ENCODE results near the gene OR52H1. TPM values are rescaled to one million over a fixed set of nuclear protein-coding genes. Genes with fewer than 3 reads are reported as not detected.

Gene OR52H1
- total RNA-seq, 3 donors from 2014 or later = 0.28 to 0.46 (median 0.39) TPM

DNA sequence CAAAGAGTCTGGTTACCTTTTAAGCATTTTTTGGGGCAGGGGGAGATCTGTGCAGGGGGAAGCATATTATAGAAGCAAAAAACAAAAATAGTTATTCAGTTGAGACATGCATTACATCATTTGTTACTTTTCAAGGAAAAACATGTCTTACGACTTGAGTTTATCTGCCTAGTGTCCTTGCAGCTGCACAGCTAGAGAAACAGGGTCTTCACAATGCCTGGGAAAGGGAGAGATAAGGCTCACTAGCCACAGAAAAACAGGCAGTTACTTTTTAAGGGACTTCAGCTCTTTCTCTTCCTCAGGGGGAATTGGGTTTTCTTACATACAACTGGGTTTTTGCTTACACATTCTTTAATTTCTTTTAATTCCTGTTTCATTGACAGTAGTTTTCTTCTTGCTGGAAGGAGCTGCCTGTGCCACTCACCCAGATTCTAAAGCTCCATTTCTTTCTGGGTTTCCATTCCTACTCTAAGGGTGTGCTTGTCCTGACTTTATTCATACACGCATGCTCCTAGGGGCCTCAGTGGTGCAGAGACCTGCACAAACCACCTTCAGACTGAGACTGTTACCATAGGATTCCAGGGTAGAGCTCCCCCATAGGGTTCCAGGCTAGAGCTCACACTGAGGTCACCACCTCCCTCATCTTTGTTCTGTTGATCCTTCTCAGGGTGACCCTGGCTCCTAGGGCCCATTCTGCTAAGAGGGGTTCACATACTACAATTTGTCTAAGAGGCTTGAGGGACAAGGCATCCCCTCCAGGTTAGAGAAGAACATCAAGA, 17.1 kb downstream of the OR52H1 start:
- no peaks in the 10 kb centered on the region for H3K9me3 ChIP-seq
- no peak for DNase-seq
- TF ChIP-seq, protein P1, sequence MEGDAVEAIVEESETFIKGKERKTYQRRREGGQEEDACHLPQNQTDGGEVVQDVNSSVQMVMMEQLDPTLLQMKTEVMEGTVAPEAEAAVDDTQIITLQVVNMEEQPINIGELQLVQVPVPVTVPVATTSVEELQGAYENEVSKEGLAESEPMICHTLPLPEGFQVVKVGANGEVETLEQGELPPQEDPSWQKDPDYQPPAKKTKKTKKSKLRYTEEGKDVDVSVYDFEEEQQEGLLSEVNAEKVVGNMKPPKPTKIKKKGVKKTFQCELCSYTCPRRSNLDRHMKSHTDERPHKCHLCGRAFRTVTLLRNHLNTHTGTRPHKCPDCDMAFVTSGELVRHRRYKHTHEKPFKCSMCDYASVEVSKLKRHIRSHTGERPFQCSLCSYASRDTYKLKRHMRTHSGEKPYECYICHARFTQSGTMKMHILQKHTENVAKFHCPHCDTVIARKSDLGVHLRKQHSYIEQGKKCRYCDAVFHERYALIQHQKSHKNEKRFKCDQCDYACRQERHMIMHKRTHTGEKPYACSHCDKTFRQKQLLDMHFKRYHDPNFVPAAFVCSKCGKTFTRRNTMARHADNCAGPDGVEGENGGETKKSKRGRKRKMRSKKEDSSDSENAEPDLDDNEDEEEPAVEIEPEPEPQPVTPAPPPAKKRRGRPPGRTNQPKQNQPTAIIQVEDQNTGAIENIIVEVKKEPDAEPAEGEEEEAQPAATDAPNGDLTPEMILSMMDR (IDR thresholded peaks at IDR 0.05) = no peak
- intact Hi-C loops (cut with DNase I, micrococcal nuclease) = no loop called here
- no peak for ATAC-seq
- no peaks in the 10 kb centered on the region for H3K36me3 ChIP-seq (ENCODE audit: low read depth)
- H3K4me1 ChIP-seq (ENCODE audit: low read depth) = no peaks in the 10 kb centered on the region
- no peak overlapping the region for H3K4me3 ChIP-seq

- no peak for DNase-seq
- no peak for ATAC-seq
- Histone ChIP-seq H3K9me3 (no peaks in the 10 kb centered on the region), H3K4me3 (no peak overlapping the region), H3K4me1 (ENCODE audit: low read depth) (no peaks in the 10 kb centered on the region), H3K36me3 (ENCODE audit: low read depth) (no peaks in the 10 kb centered on the region)
- TF ChIP-seq, protein P1 (IDR thresholded peaks at IDR 0.05) = no peak
- intact Hi-C loops (cut with DNase I, micrococcal nuclease) = no loop called here
These were observed 19.8 kb downstream of the OR52H1 start for GRCh38 chr11:5528495-5528894.

DNA sequence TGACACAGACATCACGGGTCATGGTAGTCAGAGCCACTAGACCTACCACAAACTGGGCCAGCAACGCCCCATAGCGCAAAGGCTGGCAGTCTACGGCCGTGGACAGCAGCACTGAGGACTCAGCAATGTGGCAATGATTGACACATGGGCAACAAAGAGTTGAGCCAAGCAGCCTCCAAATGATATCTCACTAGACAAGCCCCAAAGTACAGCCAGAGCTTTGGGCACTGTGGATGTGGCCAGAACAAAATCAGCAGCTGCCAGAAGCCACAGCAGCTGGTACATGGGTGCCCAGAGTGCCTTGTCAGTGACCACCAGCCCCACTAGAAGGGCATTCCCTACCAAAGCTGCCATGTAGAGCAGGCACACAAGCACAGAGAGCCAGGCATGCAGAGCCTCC, 20.6 kb downstream of the OR52H1 start:
- no peaks in the 10 kb centered on the region for H3K9me3 ChIP-seq
- intact Hi-C loops (cut with DNase I, micrococcal nuclease) = no loop called here
- no peak for DNase-seq
- ATAC-seq = no peak
- H3K4me3 ChIP-seq = no peak overlapping the region
- H3K36me3 ChIP-seq (ENCODE audit: low read depth) = no peaks in the 10 kb centered on the region
- TF ChIP-seq, protein P1 (IDR thresholded peaks at IDR 0.05) = no peak
- no peaks in the 10 kb centered on the region for H3K4me1 ChIP-seq (ENCODE audit: low read depth)

DNA sequence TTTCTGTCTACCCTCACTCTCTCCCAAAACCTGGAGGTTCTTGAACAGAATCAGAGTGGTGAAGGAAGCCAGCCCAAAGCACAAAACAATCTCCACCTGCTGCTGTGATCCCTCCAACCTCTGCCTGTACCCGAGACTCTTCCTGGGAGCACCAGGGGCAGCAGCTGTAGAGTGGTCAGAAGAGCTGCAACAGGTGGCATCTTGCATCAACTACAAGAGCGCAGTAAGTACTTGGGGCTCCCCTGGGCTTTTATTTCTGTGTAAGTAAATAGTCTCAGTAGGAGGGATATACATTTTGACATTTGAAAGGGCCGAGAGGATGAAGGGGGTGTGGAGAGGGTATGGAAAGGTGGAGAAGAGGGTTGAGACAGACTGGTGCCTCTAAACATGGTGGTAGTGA, 23.6 kb downstream of the OR52H1 start:
- Histone ChIP-seq H3K36me3 (ENCODE audit: low read depth) (no peaks in the 10 kb centered on the region), H3K4me1 (ENCODE audit: low read depth) (no peaks in the 10 kb centered on the region), H3K4me3 (no peak overlapping the region), H3K9me3 (no peaks in the 10 kb centered on the region)
- DNase-seq (no peak), ATAC-seq (no peak)
- TF ChIP-seq, protein P1 (IDR thresholded peaks at IDR 0.05) = no peak
- intact Hi-C loops (cut with DNase I, micrococcal nuclease) = no loop called here

- intact Hi-C loops (cut with DNase I, micrococcal nuclease) = no loop called here
- no peak for DNase-seq
- TF ChIP-seq, protein P1 (IDR thresholded peaks at IDR 0.05) = no peak
- Histone ChIP-seq H3K9me3 (no peaks in the 10 kb centered on the region), H3K4me1 (ENCODE audit: low read depth) (no peaks in the 10 kb centered on the region), H3K4me3 (no peak overlapping the region), H3K36me3 (ENCODE audit: low read depth) (no peaks in the 10 kb centered on the region)
- ATAC-seq = no peak
These were observed 26.0 kb downstream of the OR52H1 start for GRCh38 chr11:5522308-5522707.

Measured in mucosa of descending colon (tissue), 3 donors.